A549 (cell line): ENCODE data around the gene CDH1.

Experiments used
- CTCF ChIP-seq: fragments of >200 bp; sonication (Bioruptor Twin); formaldehyde crosslinking; IDR thresholded peaks from 3 replicates; pipeline ENCODE4 v1.5.1; 2016
- EP300 ChIP-seq, 2 experiments: fragments of >200 bp; sonication (Bioruptor Twin); formaldehyde crosslinking; IDR thresholded peaks; 2 replicates in 1 of 2; 3 replicates in 1 of 2; pipeline ENCODE4 v1.6.1; 2016 to 2017

- no peak for TF ChIP-seq CTCF
- no peak for TF ChIP-seq EP300 (IDR thresholded peaks at IDR 0.05)
These were observed 41.5 kb upstream of the CDH1 start for GRCh38 chr16:68695575-68695974.
